ENCODE data around the gene DUOXA2.

DUOXA2 gene

GRCh38 chr15:45147606-45148005 lies 33.5 kb downstream of the DUOXA2 start:
- TF ChIP-seq CTCF (IDR thresholded peaks at IDR 0.05; ENCODE audit: control insufficient read depth, extremely low read depth, insufficient read depth), result no peak
- no peak overlapping the region for H3K4me3 ChIP-seq (ENCODE audit: low read depth, low read length)
- DNase-seq (ENCODE audit: low read depth), result no peak

DNA sequence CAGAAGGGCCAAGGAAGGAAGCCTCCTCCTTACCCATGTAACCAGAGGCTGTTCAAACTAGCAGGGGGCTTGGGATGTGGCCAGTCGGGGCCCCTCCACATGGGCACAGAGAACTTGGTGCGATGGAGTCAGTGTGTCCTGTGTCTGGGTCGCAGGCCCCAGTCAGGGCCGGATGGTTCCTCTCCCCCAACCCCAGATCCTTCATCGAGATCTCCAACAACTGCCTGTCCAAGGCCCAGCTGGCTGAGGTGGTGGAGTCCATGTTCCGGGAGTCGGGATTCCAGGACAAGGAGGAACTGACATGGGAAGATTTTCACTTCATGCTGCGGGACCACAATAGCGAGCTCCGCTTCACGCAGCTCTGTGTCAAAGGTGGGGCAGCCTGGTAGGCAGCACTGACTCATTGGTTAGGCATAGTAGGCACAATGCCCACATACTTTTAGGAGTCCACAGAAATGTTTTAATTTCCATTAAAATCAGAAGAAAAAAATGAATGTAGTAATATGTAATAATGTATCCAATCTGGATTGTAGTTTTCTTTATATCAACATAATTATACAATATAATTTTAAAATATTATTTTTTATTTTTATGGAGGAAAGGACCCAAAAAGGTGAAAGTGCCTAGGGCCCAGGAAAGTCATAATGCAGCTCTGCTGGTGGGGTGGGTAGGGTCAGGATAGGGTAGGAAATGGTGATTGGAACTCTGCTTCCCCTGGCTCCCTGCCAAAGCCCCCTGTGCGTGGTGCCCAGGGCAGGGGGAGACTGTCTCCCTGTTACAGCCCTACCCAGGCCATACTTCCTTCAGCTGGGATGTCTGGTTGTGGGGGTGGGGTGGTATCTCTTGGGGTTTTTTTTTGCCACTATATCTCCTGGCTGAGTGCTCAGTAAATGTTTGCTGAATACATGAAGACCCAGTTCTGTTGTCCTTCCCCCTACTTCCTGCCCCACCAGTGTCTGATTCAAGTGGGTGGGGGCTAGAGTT lies 34.2 kb downstream of the DUOXA2 start:
- DNase-seq (ENCODE audit: low read depth), result no peak
- TF ChIP-seq CTCF (IDR thresholded peaks at IDR 0.05; ENCODE audit: control insufficient read depth, extremely low read depth, insufficient read depth), result no peak
- no peak overlapping the region for H3K4me3 ChIP-seq (ENCODE audit: low read depth, low read length)

GRCh38 chr15:45149060-45149459 lies 34.9 kb downstream of the DUOXA2 start:
- no peak for DNase-seq (ENCODE audit: low read depth)
- no peak for TF ChIP-seq CTCF (IDR thresholded peaks at IDR 0.05; ENCODE audit: control insufficient read depth, extremely low read depth, insufficient read depth)
- no peak overlapping the region for H3K4me3 ChIP-seq (ENCODE audit: low read depth, low read length)

DNA sequence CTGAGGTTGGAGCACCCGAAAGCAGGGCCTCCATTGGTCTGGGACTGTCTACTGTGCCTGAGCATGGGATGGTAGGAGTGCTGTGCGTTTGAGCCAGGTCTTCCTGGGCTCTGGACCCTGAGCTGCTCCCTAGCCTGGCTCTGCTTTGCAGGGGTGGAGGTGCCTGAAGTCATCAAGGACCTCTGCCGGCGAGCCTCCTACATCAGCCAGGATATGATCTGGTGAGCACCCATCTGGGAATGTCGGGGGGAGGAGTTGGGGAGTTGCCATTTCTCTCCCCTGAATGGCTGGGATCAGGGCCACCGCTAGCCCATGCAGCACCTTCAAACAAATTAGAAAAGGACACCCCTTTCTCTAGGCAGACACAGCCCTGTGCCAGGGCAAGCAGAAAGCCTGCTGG lies 36.4 kb downstream of the DUOXA2 start:
- DNase-seq (ENCODE audit: low read depth), result no peak
- TF ChIP-seq CTCF (IDR thresholded peaks at IDR 0.05; ENCODE audit: control insufficient read depth, extremely low read depth, insufficient read depth), result no peak
- H3K4me3 ChIP-seq (ENCODE audit: low read depth, low read length), result no peak overlapping the region

DNA sequence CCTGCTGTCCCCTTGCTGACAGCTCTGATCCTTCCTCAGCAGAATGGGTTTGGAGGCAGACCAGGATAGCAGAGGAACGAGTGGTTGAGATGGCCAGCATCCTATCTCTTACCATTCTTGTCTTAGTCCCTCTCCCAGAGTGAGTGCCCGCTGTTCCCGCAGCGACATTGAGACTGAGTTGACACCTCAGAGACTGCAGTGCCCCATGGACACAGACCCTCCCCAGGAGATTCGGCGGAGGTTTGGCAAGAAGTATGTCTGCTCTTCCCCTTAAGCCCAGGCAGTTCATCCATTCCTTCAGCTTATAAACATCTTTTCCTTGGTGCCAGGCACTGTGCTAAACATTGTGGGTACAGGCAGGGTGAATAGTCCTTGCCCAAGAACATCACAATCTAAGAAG lies 36.9 kb downstream of the DUOXA2 start:
- no peak for DNase-seq (ENCODE audit: low read depth)
- TF ChIP-seq CTCF (IDR thresholded peaks at IDR 0.05; ENCODE audit: control insufficient read depth, extremely low read depth, insufficient read depth), result no peak
- H3K4me3 ChIP-seq (ENCODE audit: low read depth, low read length), result no peak overlapping the region

GRCh38 chr15:45151998-45152828 lies 38.1 kb downstream of the DUOXA2 start:
- TF ChIP-seq CTCF (IDR thresholded peaks at IDR 0.05; ENCODE audit: control insufficient read depth, extremely low read depth, insufficient read depth), result no peak
- DNase-seq (ENCODE audit: low read depth), result no peak
- H3K4me3 ChIP-seq (ENCODE audit: low read depth, low read length), result no peak overlapping the region

Data from LNCaP clone FGC (cell line).